Measurements from ENCODE around the gene ESR1. TPM values are rescaled to one million over a fixed set of nuclear protein-coding genes. Genes with fewer than 3 reads are reported as not detected.

ESR1 gene
- total RNA-seq, 2 donors from 2014 or later: 0.52 to 4.3 TPM

DNA sequence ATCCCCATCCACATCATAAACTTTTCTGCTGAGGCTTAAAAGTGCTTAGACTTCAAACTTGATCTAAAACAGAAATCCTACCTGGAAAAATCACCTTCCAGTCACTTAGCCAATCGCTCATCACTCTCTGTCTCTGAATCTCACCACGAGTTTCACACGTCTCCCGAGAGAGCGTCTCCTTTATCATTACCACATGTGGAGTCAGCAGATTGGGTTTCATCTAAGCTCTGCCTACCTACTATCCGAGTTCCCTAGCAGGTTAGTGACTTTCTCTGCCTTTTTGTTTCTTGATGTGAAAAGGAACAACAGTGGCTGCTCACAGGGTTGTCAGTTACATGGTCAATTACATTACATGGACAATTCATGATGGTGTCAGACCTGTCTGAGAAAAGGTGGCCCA lies 286.2 kb downstream of the ESR1 start:
- H3K4me3 ChIP-seq: no peak overlapping the region
- DNase-seq (no peak), ATAC-seq (no peak)
- 37 to 40% methylated on average over 6 of the region's 6 CpGs for WGBS, 2 donors
- no peak overlapping the region for H3K27ac ChIP-seq
- H3K4me1 ChIP-seq: no peaks in the 10 kb centered on the region
- no peak for TF ChIP-seq POLR2A (IDR thresholded peaks at IDR 0.05)
- TF ChIP-seq, protein P1, sequence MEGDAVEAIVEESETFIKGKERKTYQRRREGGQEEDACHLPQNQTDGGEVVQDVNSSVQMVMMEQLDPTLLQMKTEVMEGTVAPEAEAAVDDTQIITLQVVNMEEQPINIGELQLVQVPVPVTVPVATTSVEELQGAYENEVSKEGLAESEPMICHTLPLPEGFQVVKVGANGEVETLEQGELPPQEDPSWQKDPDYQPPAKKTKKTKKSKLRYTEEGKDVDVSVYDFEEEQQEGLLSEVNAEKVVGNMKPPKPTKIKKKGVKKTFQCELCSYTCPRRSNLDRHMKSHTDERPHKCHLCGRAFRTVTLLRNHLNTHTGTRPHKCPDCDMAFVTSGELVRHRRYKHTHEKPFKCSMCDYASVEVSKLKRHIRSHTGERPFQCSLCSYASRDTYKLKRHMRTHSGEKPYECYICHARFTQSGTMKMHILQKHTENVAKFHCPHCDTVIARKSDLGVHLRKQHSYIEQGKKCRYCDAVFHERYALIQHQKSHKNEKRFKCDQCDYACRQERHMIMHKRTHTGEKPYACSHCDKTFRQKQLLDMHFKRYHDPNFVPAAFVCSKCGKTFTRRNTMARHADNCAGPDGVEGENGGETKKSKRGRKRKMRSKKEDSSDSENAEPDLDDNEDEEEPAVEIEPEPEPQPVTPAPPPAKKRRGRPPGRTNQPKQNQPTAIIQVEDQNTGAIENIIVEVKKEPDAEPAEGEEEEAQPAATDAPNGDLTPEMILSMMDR (IDR thresholded peaks at IDR 0.05): no peak
- H3K27me3 ChIP-seq: no peaks in the 10 kb centered on the region
- no peaks in the 10 kb centered on the region for H3K36me3 ChIP-seq (replicated peaks in 1 of 2; ENCODE audit: insufficient read depth in 1 of 2, low read depth in 2 of 2)
- intact Hi-C loops (cut with DNase I): no loop called here
- no peaks in the 10 kb centered on the region for H3K9me3 ChIP-seq

GRCh38 chr6:152094276-152094675 lies 286.8 kb downstream of the ESR1 start:
- Histone ChIP-seq H3K27ac (no peak overlapping the region), H3K4me3 (no peak overlapping the region), H3K9me3 (no peaks in the 10 kb centered on the region), H3K27me3 (no peaks in the 10 kb centered on the region), H3K4me1 (no peaks in the 10 kb centered on the region), H3K36me3 (replicated peaks in 1 of 2; ENCODE audit: insufficient read depth in 1 of 2, low read depth in 2 of 2) (no peaks in the 10 kb centered on the region)
- DNase-seq (no peak), ATAC-seq (no peak)
- 65 to 68% methylated on average over 4 of the region's 4 CpGs for WGBS, 2 donors
- TF ChIP-seq, protein P1 (IDR thresholded peaks at IDR 0.05): no peak
- no peak for TF ChIP-seq POLR2A (IDR thresholded peaks at IDR 0.05)
- intact Hi-C loops (cut with DNase I): no loop called here

DNA sequence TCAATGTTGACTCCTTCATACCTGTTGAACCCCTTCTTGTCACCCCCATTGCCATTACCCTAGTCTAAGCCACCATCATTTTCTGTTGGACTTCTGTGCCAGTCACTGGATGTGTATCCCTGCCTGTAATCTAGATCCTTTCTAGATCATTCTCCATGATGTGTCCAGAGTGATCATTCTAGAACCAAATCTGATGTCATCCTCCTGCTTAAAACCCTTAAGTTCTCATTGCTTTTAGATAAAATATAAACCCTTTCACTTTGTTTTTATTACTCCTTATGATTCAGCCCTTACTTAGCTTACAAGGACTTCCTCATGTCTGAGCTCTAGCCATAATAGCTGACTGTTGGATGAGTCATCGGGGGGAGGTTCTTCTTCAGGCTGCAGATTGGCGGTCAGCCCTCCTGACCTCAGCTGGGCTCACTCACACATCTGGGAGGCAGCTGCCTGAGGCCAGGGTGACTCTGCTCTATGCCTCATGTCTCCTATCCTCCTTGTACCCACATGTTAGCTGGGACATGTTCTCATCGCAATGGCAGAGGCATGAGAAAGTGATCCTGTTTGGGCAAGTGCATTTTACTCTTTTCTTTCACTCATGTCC lies 287.6 kb downstream of the ESR1 start:
- intact Hi-C loops (cut with DNase I): no loop called here
- TF ChIP-seq, protein P1 (IDR thresholded peaks at IDR 0.05): no peak
- no peak for TF ChIP-seq POLR2A (IDR thresholded peaks at IDR 0.05)
- no peaks in the 10 kb centered on the region for H3K27me3 ChIP-seq
- H3K4me3 ChIP-seq: no peak overlapping the region
- H3K9me3 ChIP-seq: no peaks in the 10 kb centered on the region
- DNase-seq: peak; percentile 31 to 76 (median 50)
- 77 to 84% methylated on average over 3 of the region's 3 CpGs for WGBS, 2 donors
- peak overlapping the region in 1 of 4 donors; percentile 41 for H3K27ac ChIP-seq
- ATAC-seq: peak; percentile 68
- no peaks in the 10 kb centered on the region for H3K4me1 ChIP-seq
- H3K36me3 ChIP-seq (replicated peaks in 1 of 2; ENCODE audit: insufficient read depth in 1 of 2, low read depth in 2 of 2): no peaks in the 10 kb centered on the region

DNA sequence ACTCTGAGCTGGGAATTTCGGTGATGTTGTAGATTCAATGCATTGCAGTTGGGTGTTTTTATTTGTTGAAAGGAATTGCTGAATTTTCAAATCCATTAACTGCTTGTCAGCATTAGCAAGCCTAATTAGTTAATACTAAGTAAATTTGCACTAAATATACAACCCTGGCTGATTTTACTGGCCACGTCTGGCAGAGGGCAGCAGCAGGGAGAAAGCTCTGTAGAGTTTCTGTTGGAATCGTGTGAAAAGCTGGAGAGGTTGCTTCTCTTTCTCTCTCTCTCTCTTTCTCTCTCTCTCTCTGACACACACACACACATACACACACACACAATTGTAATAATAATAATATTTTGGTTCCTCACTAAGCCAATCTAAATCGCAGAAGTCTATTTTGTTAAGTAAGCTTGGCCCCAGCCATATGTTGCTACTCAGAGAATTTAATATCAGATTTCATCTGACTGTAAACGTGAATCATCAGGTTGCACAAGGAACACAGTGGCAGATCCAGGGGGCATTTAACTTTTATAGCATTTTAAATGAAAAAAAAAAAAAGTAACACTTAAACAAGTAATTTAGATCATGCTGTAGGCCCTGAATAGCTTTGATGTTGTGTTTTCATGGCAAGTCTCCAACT lies 289.5 kb downstream of the ESR1 start:
- no peak overlapping the region for H3K4me3 ChIP-seq
- intact Hi-C loops (cut with DNase I): no loop called here
- DNase-seq (no peak), ATAC-seq (no peak)
- H3K27ac ChIP-seq: no peak overlapping the region
- H3K4me1 ChIP-seq: no peaks in the 10 kb centered on the region
- WGBS, 2 donors: 62 to 74% methylated on average over 5 of the region's 5 CpGs
- no peaks in the 10 kb centered on the region for H3K9me3 ChIP-seq
- TF ChIP-seq POLR2A (IDR thresholded peaks at IDR 0.05): no peak
- TF ChIP-seq, protein P1 (IDR thresholded peaks at IDR 0.05): no peak
- no peaks in the 10 kb centered on the region for H3K27me3 ChIP-seq
- no peaks in the 10 kb centered on the region for H3K36me3 ChIP-seq (replicated peaks in 1 of 2; ENCODE audit: insufficient read depth in 1 of 2, low read depth in 2 of 2)

- no peaks in the 10 kb centered on the region for H3K9me3 ChIP-seq
- WGBS, 2 donors: 72 to 88% methylated on average over 14 of the region's 14 CpGs
- DNase-seq (no peak), ATAC-seq (no peak)
- H3K27ac ChIP-seq: no peak overlapping the region
- no peaks in the 10 kb centered on the region for H3K4me1 ChIP-seq
- H3K4me3 ChIP-seq: no peak overlapping the region
- H3K27me3 ChIP-seq: no peaks in the 10 kb centered on the region
- intact Hi-C loops (cut with DNase I): no loop called here
- TF ChIP-seq POLR2A (IDR thresholded peaks at IDR 0.05): no peak
- TF ChIP-seq, protein P1 (IDR thresholded peaks at IDR 0.05): no peak
- H3K36me3 ChIP-seq (replicated peaks in 1 of 2; ENCODE audit: insufficient read depth in 1 of 2, low read depth in 2 of 2): no peaks in the 10 kb centered on the region
Measured at GRCh38 chr6:152098683-152099082, 291.2 kb downstream of the ESR1 start.
